Measurements from ENCODE around the gene PRRT4. TPM values are rescaled to one million over a fixed set of nuclear protein-coding genes. Genes with fewer than 3 reads are reported as not detected.

The PRRT4 gene
- polyA plus RNA-seq, 1 donor, result 0.73 TPM

DNA sequence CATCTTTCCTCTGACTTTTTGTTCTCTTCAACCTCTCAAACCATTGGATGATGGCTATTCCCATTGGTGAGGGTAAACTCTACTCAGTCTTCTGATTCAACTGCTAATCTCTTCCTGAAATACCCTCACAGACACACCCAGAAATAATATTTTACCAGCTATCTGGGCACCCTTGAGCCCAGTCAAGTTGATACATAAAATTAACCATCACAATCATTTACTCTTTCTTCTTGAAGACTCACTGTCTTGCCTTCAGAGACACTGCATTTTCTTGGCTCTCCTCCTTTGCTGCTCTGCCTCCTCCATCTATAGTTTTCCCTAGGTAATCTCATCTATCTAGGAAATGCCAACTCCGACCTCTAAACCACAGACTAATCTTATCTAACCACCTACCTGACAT is 12.6 kb upstream of the PRRT4 start:
- Histone ChIP-seq H3K27me3 (ENCODE audit: control insufficient read depth, insufficient read depth, low read length) (no peaks in the 10 kb centered on the region), H3K4me1 (ENCODE audit: control insufficient read depth, insufficient read depth, low read length) (no peaks in the 10 kb centered on the region), H3K4me3 (ENCODE audit: low read length) (no peak overlapping the region), H3K27ac (ENCODE audit: low read length) (no peak overlapping the region), H3K36me3 (ENCODE audit: control insufficient read depth, insufficient read depth, low read length) (no peaks in the 10 kb centered on the region), H3K9me3 (ENCODE audit: control insufficient read depth, low read depth, low read length) (no peaks in the 10 kb centered on the region)
- DNase-seq, result no peak
- WGBS (ENCODE audit: insufficient coverage, low lambda C conversion rate), result no CpG with 5 or more reads among the region's 1 CpG

- no peaks in the 10 kb centered on the region for H3K27me3 ChIP-seq (ENCODE audit: control insufficient read depth, insufficient read depth, low read length)
- no peak overlapping the region for H3K27ac ChIP-seq (ENCODE audit: low read length)
- no peak for DNase-seq
- no peaks in the 10 kb centered on the region for H3K9me3 ChIP-seq (ENCODE audit: control insufficient read depth, low read depth, low read length)
- H3K4me1 ChIP-seq (ENCODE audit: control insufficient read depth, insufficient read depth, low read length), result no peaks in the 10 kb centered on the region
- no CpG with 5 or more reads among the region's 2 CpGs for WGBS (ENCODE audit: insufficient coverage, low lambda C conversion rate)
- no peaks in the 10 kb centered on the region for H3K36me3 ChIP-seq (ENCODE audit: control insufficient read depth, insufficient read depth, low read length)
- no peak overlapping the region for H3K4me3 ChIP-seq (ENCODE audit: low read length)
These were observed 12.1 kb upstream of the PRRT4 start for GRCh38 chr7:128373606-128374005.

DNA sequence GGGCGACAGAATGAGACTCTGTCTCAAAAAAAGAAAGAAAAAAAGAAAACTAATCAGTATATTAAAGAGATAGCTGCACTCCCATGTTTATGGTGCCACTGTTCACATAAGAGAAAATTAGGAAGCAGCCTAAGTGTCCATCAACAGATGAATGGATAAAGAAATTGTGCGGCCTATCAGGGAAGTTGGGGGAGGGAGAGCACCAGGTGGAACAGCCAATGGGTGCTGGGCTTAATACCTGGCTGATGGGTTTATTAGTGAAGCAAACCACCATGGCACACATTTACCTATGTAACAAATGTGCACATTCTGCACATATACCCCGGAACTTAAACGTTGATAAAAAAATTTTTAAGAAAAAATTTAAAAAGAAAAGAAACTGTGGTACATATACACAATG is 9.0 kb upstream of the PRRT4 start:
- Histone ChIP-seq H3K27me3 (ENCODE audit: control insufficient read depth, insufficient read depth, low read length) (peaks cover 7% of the 10 kb centered on the region), H3K4me3 (ENCODE audit: low read length) (no peak overlapping the region), H3K4me1 (ENCODE audit: control insufficient read depth, insufficient read depth, low read length) (no peaks in the 10 kb centered on the region), H3K36me3 (ENCODE audit: control insufficient read depth, insufficient read depth, low read length) (no peaks in the 10 kb centered on the region), H3K27ac (ENCODE audit: low read length) (no peak overlapping the region), H3K9me3 (ENCODE audit: control insufficient read depth, low read depth, low read length) (no peaks in the 10 kb centered on the region)
- 85% methylated on average over 3 of the region's 4 CpGs for WGBS (ENCODE audit: insufficient coverage, low lambda C conversion rate)
- DNase-seq, result no peak

GRCh38 chr7:128366986-128367385 is 5.5 kb upstream of the PRRT4 start:
- no peaks in the 10 kb centered on the region for H3K4me1 ChIP-seq (ENCODE audit: control insufficient read depth, insufficient read depth, low read length)
- H3K9me3 ChIP-seq (ENCODE audit: control insufficient read depth, low read depth, low read length), result no peaks in the 10 kb centered on the region
- H3K4me3 ChIP-seq (ENCODE audit: low read length), result no peak overlapping the region
- no peaks in the 10 kb centered on the region for H3K36me3 ChIP-seq (ENCODE audit: control insufficient read depth, insufficient read depth, low read length)
- H3K27ac ChIP-seq (ENCODE audit: low read length), result no peak overlapping the region
- DNase-seq, result no peak
- H3K27me3 ChIP-seq (ENCODE audit: control insufficient read depth, insufficient read depth, low read length), result peaks cover 37% of the 10 kb centered on the region

DNA sequence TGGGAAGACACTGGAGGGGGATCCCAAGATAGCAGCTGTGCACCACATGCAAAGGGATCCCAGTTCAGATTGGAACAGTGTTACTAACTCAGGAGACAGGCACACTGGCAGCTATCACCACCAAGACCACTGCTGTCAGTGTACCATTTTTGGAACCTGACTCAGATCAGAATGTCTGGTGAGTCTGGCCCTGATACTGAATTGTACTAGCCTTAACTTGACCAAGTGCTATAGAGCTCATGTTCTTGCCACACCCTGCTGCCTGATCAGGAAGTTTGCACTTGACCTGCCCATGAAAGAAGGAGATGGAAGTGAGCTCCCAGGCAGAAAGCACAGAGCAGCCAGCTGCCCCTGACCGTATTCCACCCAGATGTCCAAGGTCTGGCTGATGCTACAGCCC is 4.8 kb upstream of the PRRT4 start:
- H3K27me3 ChIP-seq (ENCODE audit: control insufficient read depth, insufficient read depth, low read length), result peaks cover 40% of the 10 kb centered on the region
- H3K36me3 ChIP-seq (ENCODE audit: control insufficient read depth, insufficient read depth, low read length), result no peaks in the 10 kb centered on the region
- H3K9me3 ChIP-seq (ENCODE audit: control insufficient read depth, low read depth, low read length), result no peaks in the 10 kb centered on the region
- H3K4me1 ChIP-seq (ENCODE audit: control insufficient read depth, insufficient read depth, low read length), result no peaks in the 10 kb centered on the region
- no peak overlapping the region for H3K27ac ChIP-seq (ENCODE audit: low read length)
- no CpG with 5 or more reads among the region's 1 CpG for WGBS (ENCODE audit: insufficient coverage, low lambda C conversion rate)
- DNase-seq, result no peak
- H3K4me3 ChIP-seq (ENCODE audit: low read length), result no peak overlapping the region

DNA sequence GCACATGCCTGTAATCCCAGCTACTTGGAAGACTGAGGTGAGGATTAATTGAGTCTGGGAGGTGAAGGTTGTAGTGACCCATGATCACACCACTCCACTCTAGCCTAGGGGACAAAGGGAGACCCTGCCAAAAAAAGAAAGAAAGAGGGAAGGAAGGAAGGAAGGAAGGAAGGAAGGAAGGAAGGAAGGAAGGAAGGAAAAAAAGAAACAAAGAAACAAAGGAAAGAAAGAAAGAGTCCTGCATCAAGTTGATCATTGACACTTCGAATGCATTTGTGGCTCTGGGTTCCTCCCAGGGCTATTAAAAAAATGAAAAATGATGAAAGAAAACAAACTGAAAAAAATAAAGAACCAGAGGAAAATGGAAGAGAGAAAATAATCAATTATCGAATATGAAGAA is 3.9 kb upstream of the PRRT4 start:
- Histone ChIP-seq H3K27ac (ENCODE audit: low read length) (no peak overlapping the region), H3K27me3 (ENCODE audit: control insufficient read depth, insufficient read depth, low read length) (peaks cover 49% of the 10 kb centered on the region), H3K9me3 (ENCODE audit: control insufficient read depth, low read depth, low read length) (no peaks in the 10 kb centered on the region), H3K36me3 (ENCODE audit: control insufficient read depth, insufficient read depth, low read length) (no peaks in the 10 kb centered on the region), H3K4me3 (ENCODE audit: low read length) (no peak overlapping the region), H3K4me1 (ENCODE audit: control insufficient read depth, insufficient read depth, low read length) (peaks cover 6% of the 10 kb centered on the region)
- WGBS (ENCODE audit: insufficient coverage, low lambda C conversion rate), result 100% methylated on average over 2 of the region's 2 CpGs
- no peak for DNase-seq

GRCh38 chr7:128364166-128364870 is 2.8 kb upstream of the PRRT4 start:
- no CpG with 5 or more reads among the region's 4 CpGs for WGBS (ENCODE audit: insufficient coverage, low lambda C conversion rate)
- Histone ChIP-seq H3K27me3 (ENCODE audit: control insufficient read depth, insufficient read depth, low read length) (peaks cover 60% of the 10 kb centered on the region), H3K27ac (ENCODE audit: low read length) (no peak overlapping the region), H3K4me1 (ENCODE audit: control insufficient read depth, insufficient read depth, low read length) (peaks cover 6% of the 10 kb centered on the region), H3K36me3 (ENCODE audit: control insufficient read depth, insufficient read depth, low read length) (no peaks in the 10 kb centered on the region), H3K9me3 (ENCODE audit: control insufficient read depth, low read depth, low read length) (no peaks in the 10 kb centered on the region), H3K4me3 (ENCODE audit: low read length) (no peak overlapping the region)
- no peak for DNase-seq

DNA sequence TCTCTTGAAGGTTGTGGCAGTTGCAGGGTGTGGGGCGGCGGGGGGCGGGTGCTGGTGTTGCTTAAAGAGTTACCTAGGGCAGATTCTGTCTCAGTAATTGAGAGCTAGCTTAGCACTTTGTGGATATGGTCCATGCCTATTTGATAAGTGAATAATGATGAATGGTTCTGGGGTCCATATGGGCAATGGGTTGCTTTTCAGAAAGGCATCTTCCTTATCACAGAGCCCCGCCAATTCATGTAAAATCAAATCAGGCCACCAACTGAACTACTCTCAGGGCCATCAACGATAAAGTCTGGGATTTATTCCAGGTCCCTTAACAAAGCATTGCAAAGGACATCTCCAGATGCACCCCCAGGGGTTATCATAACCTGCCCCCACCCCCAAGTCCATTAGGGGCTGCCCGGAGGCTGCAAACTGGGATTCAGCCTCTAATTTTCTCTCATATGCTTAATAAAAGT is 1.8 kb upstream of the PRRT4 start:
- Histone ChIP-seq H3K4me1 (ENCODE audit: control insufficient read depth, insufficient read depth, low read length) (peaks cover 6% of the 10 kb centered on the region), H3K4me3 (ENCODE audit: low read length) (no peak overlapping the region), H3K27me3 (ENCODE audit: control insufficient read depth, insufficient read depth, low read length) (peaks cover 68% of the 10 kb centered on the region), H3K27ac (ENCODE audit: low read length) (no peak overlapping the region), H3K36me3 (ENCODE audit: control insufficient read depth, insufficient read depth, low read length) (no peaks in the 10 kb centered on the region), H3K9me3 (ENCODE audit: control insufficient read depth, low read depth, low read length) (no peaks in the 10 kb centered on the region)
- no CpG with 5 or more reads among the region's 6 CpGs for WGBS (ENCODE audit: insufficient coverage, low lambda C conversion rate)
- no peak for DNase-seq

- peaks cover 6% of the 10 kb centered on the region for H3K4me1 ChIP-seq (ENCODE audit: control insufficient read depth, insufficient read depth, low read length)
- no peak overlapping the region for H3K4me3 ChIP-seq (ENCODE audit: low read length)
- no peak for DNase-seq
- no peak overlapping the region for H3K27ac ChIP-seq (ENCODE audit: low read length)
- WGBS (ENCODE audit: insufficient coverage, low lambda C conversion rate), result 83% methylated on average over 2 of the region's 4 CpGs
- peaks cover 68% of the 10 kb centered on the region for H3K27me3 ChIP-seq (ENCODE audit: control insufficient read depth, insufficient read depth, low read length)
- no peaks in the 10 kb centered on the region for H3K9me3 ChIP-seq (ENCODE audit: control insufficient read depth, low read depth, low read length)
- no peaks in the 10 kb centered on the region for H3K36me3 ChIP-seq (ENCODE audit: control insufficient read depth, insufficient read depth, low read length)
These were observed 1.2 kb upstream of the PRRT4 start for GRCh38 chr7:128362670-128363069.

DNA sequence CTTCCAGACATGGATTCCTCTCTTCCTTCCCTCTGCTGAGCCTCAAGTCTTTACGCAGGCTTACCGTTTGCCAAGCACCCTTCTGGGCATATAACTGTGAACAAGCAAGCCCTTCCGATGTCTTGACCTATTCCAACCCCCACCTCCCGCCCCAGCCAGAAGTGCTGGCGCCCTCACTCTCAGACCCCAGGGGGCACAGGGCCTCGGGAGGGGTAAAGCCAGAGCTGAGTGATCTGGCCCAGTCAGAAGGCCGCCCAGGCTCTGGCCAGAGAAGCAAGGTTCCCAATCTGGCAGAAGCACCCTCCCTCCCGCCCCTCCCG is 1.2 kb downstream of the PRRT4 start:
- DNase-seq, result no peak
- WGBS (ENCODE audit: insufficient coverage, low lambda C conversion rate), result no CpG with 5 or more reads among the region's 9 CpGs
- no peak overlapping the region for H3K4me3 ChIP-seq (ENCODE audit: low read length)
- no peak overlapping the region for H3K27ac ChIP-seq (ENCODE audit: low read length)
- no peaks in the 10 kb centered on the region for H3K36me3 ChIP-seq (ENCODE audit: control insufficient read depth, insufficient read depth, low read length)
- H3K9me3 ChIP-seq (ENCODE audit: control insufficient read depth, low read depth, low read length), result no peaks in the 10 kb centered on the region
- H3K4me1 ChIP-seq (ENCODE audit: control insufficient read depth, insufficient read depth, low read length), result peaks cover 6% of the 10 kb centered on the region
- peaks cover 71% of the 10 kb centered on the region for H3K27me3 ChIP-seq (ENCODE audit: control insufficient read depth, insufficient read depth, low read length)

- peaks cover 69% of the 10 kb centered on the region for H3K27me3 ChIP-seq (ENCODE audit: control insufficient read depth, insufficient read depth, low read length)
- DNase-seq, result no peak
- H3K4me1 ChIP-seq (ENCODE audit: control insufficient read depth, insufficient read depth, low read length), result peaks cover 6% of the 10 kb centered on the region
- WGBS (ENCODE audit: insufficient coverage, low lambda C conversion rate), result no CpG with 5 or more reads among the region's 4 CpGs
- no peaks in the 10 kb centered on the region for H3K9me3 ChIP-seq (ENCODE audit: control insufficient read depth, low read depth, low read length)
- no peaks in the 10 kb centered on the region for H3K36me3 ChIP-seq (ENCODE audit: control insufficient read depth, insufficient read depth, low read length)
- H3K27ac ChIP-seq (ENCODE audit: low read length), result no peak overlapping the region
- no peak overlapping the region for H3K4me3 ChIP-seq (ENCODE audit: low read length)
These were observed 1.6 kb downstream of the PRRT4 start for GRCh38 chr7:128359939-128360338.
